SK-N-SH (cell line): ENCODE measurements around the gene ID2.
"Not testable (repeated sequence)": the region's sequence is repeated elsewhere in the genome, so short reads cannot be mapped to it uniquely, and the experiment has no call there.

Experiments
- EP300 ChIP-seq, 2 experiments: IDR thresholded peaks; 2 replicates each; pipeline versions ENCODE4 v1.4.0 to v1.6.1; 2012; ENCODE audit warnings: borderline replicate concordance in 1 of 2, low read depth in 1 of 2, low read length in 1 of 2
- EZH2phosphoT487 ChIP-seq: fragments of 200-600 bp; sonication (generic); IDR thresholded peaks from 2 replicates; pipeline ENCODE4 v1.6.1; 2017; ENCODE audit warnings: low read depth, mixed run types, mild to moderate bottlenecking, antibody characterized with exemption, moderate library complexity, borderline replicate concordance
- TF ChIP-seq, protein P1 (sequence below): fragments of 200-600 bp; sonication (generic); IDR thresholded peaks from 2 replicates; pipeline ENCODE4 v1.6.1; 2017; ENCODE audit warnings: antibody characterized with exemption, mild to moderate bottlenecking, moderate library complexity

GRCh38 chr2:8729101-8729500, 47.2 kb downstream of the ID2 start:
- TF ChIP-seq, protein P1, sequence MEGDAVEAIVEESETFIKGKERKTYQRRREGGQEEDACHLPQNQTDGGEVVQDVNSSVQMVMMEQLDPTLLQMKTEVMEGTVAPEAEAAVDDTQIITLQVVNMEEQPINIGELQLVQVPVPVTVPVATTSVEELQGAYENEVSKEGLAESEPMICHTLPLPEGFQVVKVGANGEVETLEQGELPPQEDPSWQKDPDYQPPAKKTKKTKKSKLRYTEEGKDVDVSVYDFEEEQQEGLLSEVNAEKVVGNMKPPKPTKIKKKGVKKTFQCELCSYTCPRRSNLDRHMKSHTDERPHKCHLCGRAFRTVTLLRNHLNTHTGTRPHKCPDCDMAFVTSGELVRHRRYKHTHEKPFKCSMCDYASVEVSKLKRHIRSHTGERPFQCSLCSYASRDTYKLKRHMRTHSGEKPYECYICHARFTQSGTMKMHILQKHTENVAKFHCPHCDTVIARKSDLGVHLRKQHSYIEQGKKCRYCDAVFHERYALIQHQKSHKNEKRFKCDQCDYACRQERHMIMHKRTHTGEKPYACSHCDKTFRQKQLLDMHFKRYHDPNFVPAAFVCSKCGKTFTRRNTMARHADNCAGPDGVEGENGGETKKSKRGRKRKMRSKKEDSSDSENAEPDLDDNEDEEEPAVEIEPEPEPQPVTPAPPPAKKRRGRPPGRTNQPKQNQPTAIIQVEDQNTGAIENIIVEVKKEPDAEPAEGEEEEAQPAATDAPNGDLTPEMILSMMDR = not testable (repeated sequence)
- not testable (repeated sequence) for TF ChIP-seq EZH2phosphoT487; EP300 (IDR thresholded peaks at IDR 0.05; ENCODE audit: borderline replicate concordance in 1 of 2, low read depth in 1 of 2, low read length in 1 of 2)
